BE2C (cell line): ENCODE results near the gene JADE2.
"Not testable (repeated sequence)": the region's sequence is repeated elsewhere in the genome, so short reads cannot be mapped to it uniquely, and the experiment has no call there.

Experiments
- DNase-seq: peaks from one replicate; pipeline ENCODE4 v3.0.0-alpha.2; 2020
- H3K27me3 ChIP-seq: fragments of 250-450 bp; sonication (Bioruptor Pico); 2 replicates; pipeline ENCODE4 v1.5.1; 2020; ENCODE audit warnings: mild to moderate bottlenecking
- H3K36me3 ChIP-seq: fragments of 250-450 bp; sonication (Bioruptor Pico); 2 replicates; pipeline ENCODE4 v1.5.1; 2020; ENCODE audit warnings: mild to moderate bottlenecking
- H3K4me1 ChIP-seq: fragments of 250-450 bp; sonication (Bioruptor Pico); 2 replicates; pipeline ENCODE4 v1.5.1; 2020
- H3K4me3 ChIP-seq: 2 replicates; pipeline ENCODE4 v1.5.1; 2011; ENCODE audit warnings: low read depth, low read length
- H3K9me3 ChIP-seq: fragments of 250-450 bp; sonication (Bioruptor Pico); 2 replicates; pipeline ENCODE4 v1.5.1; 2020
- TF ChIP-seq, protein P1 (sequence below): IDR thresholded peaks from 2 replicates; pipeline ENCODE4 v1.5.1; 2012; ENCODE audit warnings: mild to moderate bottlenecking, low read depth, low read length

Gene JADE2

DNA sequence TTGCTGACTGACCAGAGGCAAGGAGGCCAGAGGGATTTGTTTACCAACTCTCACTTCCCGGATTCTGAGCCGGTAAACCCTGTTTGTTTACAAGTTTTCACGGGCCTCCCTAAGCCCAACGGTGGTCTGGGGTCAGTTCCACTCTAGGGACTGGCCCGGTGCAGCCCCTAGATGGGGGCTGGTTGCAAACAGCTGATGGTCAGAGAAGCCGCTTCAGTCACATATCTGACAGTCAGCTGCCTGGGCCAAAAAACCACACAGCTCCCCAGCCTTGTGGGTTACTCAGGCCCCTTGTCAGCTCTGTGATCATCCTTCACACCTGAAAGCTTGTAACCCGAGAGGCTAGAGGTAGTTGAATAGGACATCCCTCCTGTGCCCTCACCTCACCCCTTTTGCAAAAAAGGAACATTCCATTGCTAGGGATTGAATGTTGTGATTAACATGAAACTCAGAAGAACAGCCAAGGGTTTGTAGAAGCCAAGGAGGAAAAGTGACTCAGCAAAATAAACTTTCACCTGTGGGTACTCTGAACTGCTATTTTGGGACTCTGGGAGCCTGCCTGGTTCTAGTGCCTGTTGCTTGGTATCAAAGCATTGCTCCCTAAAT is 66.8 kb downstream of the JADE2 start:
- no peak overlapping the region for H3K4me3 ChIP-seq
- no peaks in the 10 kb centered on the region for H3K27me3 ChIP-seq
- H3K9me3 ChIP-seq: no peaks in the 10 kb centered on the region
- TF ChIP-seq, protein P1, sequence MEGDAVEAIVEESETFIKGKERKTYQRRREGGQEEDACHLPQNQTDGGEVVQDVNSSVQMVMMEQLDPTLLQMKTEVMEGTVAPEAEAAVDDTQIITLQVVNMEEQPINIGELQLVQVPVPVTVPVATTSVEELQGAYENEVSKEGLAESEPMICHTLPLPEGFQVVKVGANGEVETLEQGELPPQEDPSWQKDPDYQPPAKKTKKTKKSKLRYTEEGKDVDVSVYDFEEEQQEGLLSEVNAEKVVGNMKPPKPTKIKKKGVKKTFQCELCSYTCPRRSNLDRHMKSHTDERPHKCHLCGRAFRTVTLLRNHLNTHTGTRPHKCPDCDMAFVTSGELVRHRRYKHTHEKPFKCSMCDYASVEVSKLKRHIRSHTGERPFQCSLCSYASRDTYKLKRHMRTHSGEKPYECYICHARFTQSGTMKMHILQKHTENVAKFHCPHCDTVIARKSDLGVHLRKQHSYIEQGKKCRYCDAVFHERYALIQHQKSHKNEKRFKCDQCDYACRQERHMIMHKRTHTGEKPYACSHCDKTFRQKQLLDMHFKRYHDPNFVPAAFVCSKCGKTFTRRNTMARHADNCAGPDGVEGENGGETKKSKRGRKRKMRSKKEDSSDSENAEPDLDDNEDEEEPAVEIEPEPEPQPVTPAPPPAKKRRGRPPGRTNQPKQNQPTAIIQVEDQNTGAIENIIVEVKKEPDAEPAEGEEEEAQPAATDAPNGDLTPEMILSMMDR: no peak
- H3K36me3 ChIP-seq: no peaks in the 10 kb centered on the region
- DNase-seq: no peak
- no peaks in the 10 kb centered on the region for H3K4me1 ChIP-seq

DNA sequence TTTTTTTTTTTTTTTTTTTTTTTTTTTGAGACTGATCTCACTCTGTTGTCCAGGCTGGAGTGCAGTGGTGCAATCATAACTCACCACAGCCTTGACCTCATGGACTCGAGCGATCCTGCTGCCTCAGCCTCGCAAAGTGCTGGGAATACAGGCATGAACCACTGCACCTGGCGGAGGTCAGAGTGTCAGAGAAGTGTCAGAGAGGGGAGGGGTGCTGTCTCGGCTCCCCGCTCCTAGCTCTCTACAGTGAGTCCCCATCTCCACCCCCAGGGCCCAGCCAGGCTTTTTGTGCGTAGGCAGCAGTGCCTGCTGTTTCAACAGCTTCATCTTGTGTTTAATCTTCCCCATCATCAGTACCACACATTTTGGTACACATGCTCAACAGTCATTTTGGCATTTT is 68.9 kb downstream of the JADE2 start:
- H3K9me3 ChIP-seq: no peaks in the 10 kb centered on the region
- no peaks in the 10 kb centered on the region for H3K4me1 ChIP-seq
- H3K4me3 ChIP-seq: no peak overlapping the region
- no peaks in the 10 kb centered on the region for H3K36me3 ChIP-seq
- TF ChIP-seq, protein P1: no peak
- no peaks in the 10 kb centered on the region for H3K27me3 ChIP-seq
- no peak for DNase-seq

DNA sequence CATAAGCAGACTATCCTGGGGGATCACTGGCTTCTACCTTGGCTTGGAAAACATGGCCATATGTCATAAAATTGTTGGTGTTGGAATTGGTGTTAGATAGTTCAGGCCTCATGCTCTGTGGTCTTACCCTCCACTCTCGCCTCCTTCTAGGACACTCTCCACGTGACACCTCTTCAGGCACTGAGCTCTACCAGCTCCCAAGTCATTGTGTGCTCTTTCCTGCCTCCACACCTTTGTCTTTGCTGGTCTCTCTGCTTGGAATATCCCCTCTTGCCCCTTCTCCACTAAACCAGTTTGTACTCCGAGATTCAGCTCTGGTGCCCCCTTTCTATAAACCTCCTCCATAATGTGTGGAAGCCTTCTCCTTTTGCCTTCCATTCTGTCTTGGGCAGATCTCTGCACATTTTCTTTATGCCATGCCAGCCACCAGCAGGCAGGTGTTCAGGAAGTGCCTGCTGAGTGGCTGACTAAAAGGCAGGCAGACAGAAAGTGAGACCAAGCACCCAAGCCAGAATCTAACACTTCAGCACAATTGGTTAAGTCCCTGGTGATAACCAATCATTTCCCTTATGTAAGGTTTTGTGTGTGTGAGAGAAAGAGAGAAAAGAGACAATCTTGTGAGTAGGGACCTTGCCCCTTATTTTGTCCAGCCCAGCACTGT is 69.5 kb downstream of the JADE2 start:
- no peak for DNase-seq
- no peaks in the 10 kb centered on the region for H3K27me3 ChIP-seq
- TF ChIP-seq, protein P1: no peak
- H3K4me1 ChIP-seq: no peaks in the 10 kb centered on the region
- no peaks in the 10 kb centered on the region for H3K36me3 ChIP-seq
- no peak overlapping the region for H3K4me3 ChIP-seq
- H3K9me3 ChIP-seq: no peaks in the 10 kb centered on the region

DNA sequence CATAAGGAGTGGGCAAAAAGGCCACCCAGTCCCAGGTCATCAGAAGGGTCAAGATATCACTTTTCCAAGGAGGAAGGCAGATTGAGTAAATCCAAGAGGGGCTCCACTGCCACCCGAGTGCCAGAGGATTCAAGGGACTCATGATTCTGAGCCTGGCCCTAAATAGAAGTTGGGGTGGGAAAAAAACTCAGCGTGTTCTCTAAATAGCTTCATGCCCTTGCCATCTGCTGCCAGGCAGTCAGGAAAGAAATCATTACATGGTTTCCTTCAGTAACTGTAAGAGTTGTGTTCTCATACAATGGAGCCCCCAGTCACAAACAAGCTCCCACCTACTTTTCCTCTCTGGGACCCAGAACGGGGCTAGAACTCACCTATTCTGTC is 70.0 kb downstream of the JADE2 start:
- H3K4me1 ChIP-seq: no peaks in the 10 kb centered on the region
- no peaks in the 10 kb centered on the region for H3K36me3 ChIP-seq
- no peak overlapping the region for H3K4me3 ChIP-seq
- no peak for DNase-seq
- TF ChIP-seq, protein P1: no peak
- no peaks in the 10 kb centered on the region for H3K9me3 ChIP-seq
- H3K27me3 ChIP-seq: no peaks in the 10 kb centered on the region

DNA sequence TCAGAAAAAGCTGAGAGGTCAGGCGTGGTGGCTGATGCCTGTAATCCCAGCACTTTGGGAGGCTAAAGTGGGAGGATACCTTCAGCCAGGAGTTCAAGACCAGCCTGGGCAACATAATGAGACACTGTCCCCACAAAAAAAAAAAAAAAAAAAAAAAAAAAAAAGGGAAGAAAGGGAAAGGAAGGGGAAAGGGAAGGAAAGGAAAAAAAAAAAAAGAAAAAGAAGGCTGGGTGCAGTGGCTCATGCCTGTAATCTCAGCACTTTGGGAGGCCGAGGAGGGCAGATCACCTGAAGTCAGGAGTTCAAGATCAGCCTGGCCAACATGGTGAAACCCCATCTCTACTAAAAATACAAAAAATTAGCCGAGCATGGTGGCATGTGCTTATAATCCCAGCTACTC is 74.3 kb downstream of the JADE2 start:
- H3K9me3 ChIP-seq, H3K36me3 ChIP-seq, H3K4me1 ChIP-seq, H3K27me3 ChIP-seq, H3K4me3 ChIP-seq, DNase-seq: not testable (repeated sequence)

DNA sequence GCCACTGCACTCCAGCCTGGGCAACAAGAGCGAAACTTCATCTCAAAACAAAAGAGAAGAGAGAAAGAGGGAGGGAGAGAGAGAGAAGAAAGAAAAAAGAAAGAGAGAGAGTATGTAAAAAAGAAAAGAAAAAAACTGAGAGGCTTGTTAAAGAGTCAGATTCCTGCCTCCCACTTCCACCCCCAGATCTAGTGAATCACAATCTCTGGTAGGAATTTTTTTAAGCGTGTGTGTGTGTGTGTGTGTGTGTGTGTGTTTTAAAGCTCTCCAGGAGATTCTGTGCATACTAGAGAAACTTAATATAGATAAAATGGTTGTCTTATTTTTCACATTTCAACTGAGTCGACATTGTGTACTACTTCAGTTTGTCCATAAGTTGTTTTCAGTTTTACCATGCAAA is 75.1 kb downstream of the JADE2 start:
- Histone ChIP-seq H3K27me3 (no peaks in the 10 kb centered on the region), H3K36me3 (peaks cover 2% of the 10 kb centered on the region; the same call in 1 of the 2 replicates), H3K4me1 (no peaks in the 10 kb centered on the region), H3K4me3 (no peak overlapping the region), H3K9me3 (no peaks in the 10 kb centered on the region)
- TF ChIP-seq, protein P1: no peak
- no peak for DNase-seq
